IPS-18a (cell line): Measurements from ENCODE around the gene OTUB2.

ENCODE experiments used
- H3K27ac ChIP-seq: one replicate; pipeline ENCODE4 v1.5.1; 2013; ENCODE audit warnings: low read length
- H3K27me3 ChIP-seq: one replicate; pipeline ENCODE4 v1.6.1; 2013; ENCODE audit warnings: mild to moderate bottlenecking, low read length; ENCODE audit not compliant: control insufficient read depth, insufficient read depth
- H3K36me3 ChIP-seq: one replicate; pipeline ENCODE4 v1.6.1; 2013; ENCODE audit warnings: low read depth, low read length; ENCODE audit not compliant: control insufficient read depth
- H3K4me1 ChIP-seq: one replicate; pipeline ENCODE4 v1.6.1; 2013; ENCODE audit warnings: low read depth, low read length; ENCODE audit not compliant: control insufficient read depth
- H3K4me3 ChIP-seq: one replicate; pipeline ENCODE4 v1.5.1; 2013; ENCODE audit warnings: low read length
- H3K9ac ChIP-seq: one replicate; pipeline ENCODE4 v1.6.1; 2013; ENCODE audit warnings: mild to moderate bottlenecking, low read length, moderate library complexity
- H3K9me3 ChIP-seq: one replicate; pipeline ENCODE4 v1.6.1; 2013; ENCODE audit warnings: low read depth, low read length; ENCODE audit not compliant: control insufficient read depth

Gene OTUB2

DNA sequence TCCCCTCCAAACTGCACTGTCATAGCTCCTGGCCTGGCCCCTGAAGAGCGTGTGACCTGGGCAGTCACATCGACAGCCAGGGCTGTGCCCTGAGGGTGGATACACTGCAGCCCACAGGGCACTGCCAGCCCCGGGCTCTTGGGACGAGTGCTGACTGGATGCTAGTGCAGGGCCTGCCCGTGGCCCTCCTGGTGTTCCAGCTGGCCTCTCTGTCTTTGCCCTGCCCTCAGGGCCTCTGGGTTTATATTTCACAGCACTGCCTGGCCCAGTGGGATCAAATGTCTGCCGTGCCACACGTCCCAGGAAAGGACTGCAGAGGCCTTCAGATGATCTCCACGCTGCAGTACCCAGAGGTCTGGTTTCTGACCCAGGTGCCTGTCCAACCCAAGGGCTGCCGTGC, 39.2 kb upstream of the OTUB2 start:
- Histone ChIP-seq H3K27ac (no peak overlapping the region), H3K9me3 (no peaks in the 10 kb centered on the region), H3K36me3 (no peaks in the 10 kb centered on the region), H3K4me3 (no peak overlapping the region), H3K9ac (no peak overlapping the region), H3K27me3 (no peaks in the 10 kb centered on the region), H3K4me1 (peaks cover 3% of the 10 kb centered on the region)

DNA sequence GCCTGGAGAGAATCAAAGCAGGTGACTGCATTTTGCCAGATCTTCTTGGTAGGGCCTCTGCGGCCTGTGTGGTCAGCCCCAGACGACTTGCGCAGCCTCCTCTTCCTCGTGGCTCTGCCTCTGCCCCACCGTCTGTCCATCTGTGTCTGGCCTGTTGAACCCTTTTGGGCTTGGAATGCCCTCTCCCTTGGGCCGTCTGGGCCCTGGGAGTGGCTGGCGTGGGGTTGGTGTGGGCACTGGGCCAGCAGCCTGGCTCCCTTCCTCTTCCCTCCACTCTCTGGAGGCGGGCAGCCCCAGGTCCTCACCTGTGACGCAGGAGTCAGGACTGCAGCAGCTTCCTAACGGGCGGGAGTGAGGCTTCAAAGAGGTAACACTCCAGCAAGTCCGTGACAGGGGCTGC, 38.8 kb upstream of the OTUB2 start:
- H3K27ac ChIP-seq, result no peak overlapping the region
- no peaks in the 10 kb centered on the region for H3K9me3 ChIP-seq
- H3K9ac ChIP-seq, result no peak overlapping the region
- no peak overlapping the region for H3K4me3 ChIP-seq
- H3K36me3 ChIP-seq, result no peaks in the 10 kb centered on the region
- peaks cover 3% of the 10 kb centered on the region for H3K4me1 ChIP-seq
- no peaks in the 10 kb centered on the region for H3K27me3 ChIP-seq

DNA sequence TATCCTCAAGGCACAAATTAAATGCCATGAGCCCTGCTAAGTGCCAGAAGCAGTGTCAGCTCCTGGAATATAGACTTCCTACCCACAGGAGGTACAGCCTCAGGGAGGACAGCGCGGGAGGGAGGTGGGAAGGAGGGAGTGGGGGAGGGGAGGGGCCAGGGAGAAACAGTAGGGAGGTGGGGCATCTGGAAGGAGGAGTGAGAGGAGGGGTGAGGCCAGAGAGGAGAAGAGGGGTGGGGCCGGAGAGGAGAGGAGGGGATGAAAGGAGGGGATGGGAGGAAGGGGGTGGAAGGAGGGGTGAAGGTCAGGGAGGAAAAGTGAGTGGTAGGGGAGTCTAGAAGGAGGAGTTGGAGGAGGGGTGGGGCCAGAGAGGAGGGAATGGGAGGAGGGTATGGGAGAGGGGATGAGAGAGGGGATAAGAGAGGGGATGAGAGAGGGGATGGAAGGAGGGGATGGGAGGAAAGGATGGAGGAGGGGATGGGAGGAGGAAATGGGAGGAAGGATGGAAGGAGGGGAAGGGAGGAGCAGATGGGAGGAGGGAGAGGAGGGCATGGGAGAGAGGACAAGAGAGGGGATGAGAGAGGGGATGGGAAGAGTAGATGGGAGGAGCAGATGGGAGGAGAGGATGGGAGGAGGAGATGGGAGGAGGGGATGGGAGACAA, 38.2 kb upstream of the OTUB2 start:
- Histone ChIP-seq H3K4me1 (peaks cover 3% of the 10 kb centered on the region), H3K27me3 (no peaks in the 10 kb centered on the region), H3K9ac (no peak overlapping the region), H3K4me3 (no peak overlapping the region), H3K9me3 (no peaks in the 10 kb centered on the region), H3K36me3 (no peaks in the 10 kb centered on the region), H3K27ac (no peak overlapping the region)

DNA sequence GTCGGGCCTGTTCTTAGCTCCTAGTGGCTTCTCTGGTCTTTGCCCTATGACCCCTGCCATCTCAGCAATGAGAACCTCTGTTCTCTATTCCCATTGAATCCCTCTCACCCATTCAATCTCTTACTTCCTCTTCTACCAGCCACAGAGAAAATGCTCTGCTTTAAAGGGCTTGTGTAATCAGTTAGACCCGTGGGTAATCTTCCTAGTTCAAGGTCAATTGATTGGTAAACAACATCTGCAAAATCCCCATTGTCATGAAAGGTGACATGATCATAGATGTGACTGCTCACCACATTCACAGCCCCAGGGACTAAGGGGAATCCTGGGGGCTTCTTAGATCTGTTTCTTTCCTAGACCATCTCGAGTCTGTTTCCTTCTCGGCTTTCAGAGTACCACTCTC, 36.2 kb upstream of the OTUB2 start:
- Histone ChIP-seq H3K4me3 (no peak overlapping the region), H3K9me3 (no peaks in the 10 kb centered on the region), H3K36me3 (no peaks in the 10 kb centered on the region), H3K4me1 (no peaks in the 10 kb centered on the region), H3K9ac (no peak overlapping the region), H3K27me3 (no peaks in the 10 kb centered on the region), H3K27ac (no peak overlapping the region)

DNA sequence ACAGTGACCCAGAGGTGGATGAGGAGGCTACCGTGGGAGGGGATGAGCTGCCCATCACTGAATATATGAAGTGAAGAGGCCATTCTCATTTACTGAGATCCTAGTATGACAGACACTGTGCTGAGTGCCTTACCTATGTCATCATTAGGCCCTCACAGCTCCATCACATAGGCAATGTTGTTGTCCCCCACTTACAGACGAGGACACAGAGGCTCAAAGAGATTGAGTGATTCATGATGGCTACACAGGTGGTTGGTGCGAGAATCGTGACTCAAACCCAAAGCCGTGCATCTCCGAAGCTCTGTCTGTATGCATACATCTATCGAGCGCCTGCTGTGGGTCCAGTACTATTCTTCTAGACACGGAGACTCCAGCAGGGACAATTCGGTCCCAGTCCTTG, 34.9 kb upstream of the OTUB2 start:
- Histone ChIP-seq H3K4me1 (no peaks in the 10 kb centered on the region), H3K27me3 (no peaks in the 10 kb centered on the region), H3K4me3 (no peak overlapping the region), H3K27ac (no peak overlapping the region), H3K36me3 (no peaks in the 10 kb centered on the region), H3K9me3 (no peaks in the 10 kb centered on the region), H3K9ac (no peak overlapping the region)

DNA sequence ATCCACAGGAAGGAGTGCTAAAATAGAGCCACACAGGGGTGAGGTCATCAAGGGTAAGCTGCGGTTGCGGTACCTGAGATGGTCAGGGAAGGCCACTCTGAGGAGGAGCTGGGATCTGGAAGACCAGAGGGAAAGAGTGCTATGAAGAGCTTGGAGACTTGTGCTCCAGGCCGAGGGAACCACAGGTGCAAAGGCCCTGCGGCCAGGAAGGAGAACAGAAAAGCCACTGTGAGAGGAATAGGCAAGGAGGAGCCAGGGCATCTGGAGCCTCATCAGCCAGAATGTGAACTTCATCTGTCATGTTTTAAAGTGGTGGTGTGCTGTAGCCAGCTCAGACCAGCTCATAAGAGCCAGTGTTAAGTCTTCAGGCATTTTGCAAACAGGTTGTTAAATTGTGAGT, 34.5 kb upstream of the OTUB2 start:
- no peaks in the 10 kb centered on the region for H3K27me3 ChIP-seq
- H3K9ac ChIP-seq, result no peak overlapping the region
- H3K27ac ChIP-seq, result no peak overlapping the region
- H3K4me3 ChIP-seq, result no peak overlapping the region
- H3K9me3 ChIP-seq, result no peaks in the 10 kb centered on the region
- no peaks in the 10 kb centered on the region for H3K36me3 ChIP-seq
- H3K4me1 ChIP-seq, result no peaks in the 10 kb centered on the region

DNA sequence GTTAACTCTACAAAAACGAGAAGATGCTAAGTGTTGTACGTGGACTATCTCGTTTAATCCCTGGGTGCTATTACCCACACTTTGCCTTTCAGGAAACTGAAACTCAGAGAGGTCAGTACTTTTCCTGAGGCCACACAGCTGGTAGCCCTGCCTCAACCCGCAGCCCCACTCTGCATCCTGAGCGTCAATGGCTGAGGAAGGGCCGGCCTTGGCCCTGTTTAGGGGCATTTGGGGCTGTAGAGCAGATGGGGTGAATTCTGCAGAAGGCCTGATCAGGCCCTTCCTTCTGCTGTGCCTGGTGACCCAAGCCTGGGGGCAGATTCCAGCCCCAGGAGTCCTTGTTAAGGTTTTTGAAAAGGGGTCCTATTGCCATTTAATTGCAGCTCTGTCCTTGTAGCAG, 32.8 kb upstream of the OTUB2 start:
- Histone ChIP-seq H3K27me3 (no peaks in the 10 kb centered on the region), H3K9me3 (no peaks in the 10 kb centered on the region), H3K27ac (no peak overlapping the region), H3K4me1 (no peaks in the 10 kb centered on the region), H3K4me3 (no peak overlapping the region), H3K9ac (no peak overlapping the region), H3K36me3 (no peaks in the 10 kb centered on the region)

DNA sequence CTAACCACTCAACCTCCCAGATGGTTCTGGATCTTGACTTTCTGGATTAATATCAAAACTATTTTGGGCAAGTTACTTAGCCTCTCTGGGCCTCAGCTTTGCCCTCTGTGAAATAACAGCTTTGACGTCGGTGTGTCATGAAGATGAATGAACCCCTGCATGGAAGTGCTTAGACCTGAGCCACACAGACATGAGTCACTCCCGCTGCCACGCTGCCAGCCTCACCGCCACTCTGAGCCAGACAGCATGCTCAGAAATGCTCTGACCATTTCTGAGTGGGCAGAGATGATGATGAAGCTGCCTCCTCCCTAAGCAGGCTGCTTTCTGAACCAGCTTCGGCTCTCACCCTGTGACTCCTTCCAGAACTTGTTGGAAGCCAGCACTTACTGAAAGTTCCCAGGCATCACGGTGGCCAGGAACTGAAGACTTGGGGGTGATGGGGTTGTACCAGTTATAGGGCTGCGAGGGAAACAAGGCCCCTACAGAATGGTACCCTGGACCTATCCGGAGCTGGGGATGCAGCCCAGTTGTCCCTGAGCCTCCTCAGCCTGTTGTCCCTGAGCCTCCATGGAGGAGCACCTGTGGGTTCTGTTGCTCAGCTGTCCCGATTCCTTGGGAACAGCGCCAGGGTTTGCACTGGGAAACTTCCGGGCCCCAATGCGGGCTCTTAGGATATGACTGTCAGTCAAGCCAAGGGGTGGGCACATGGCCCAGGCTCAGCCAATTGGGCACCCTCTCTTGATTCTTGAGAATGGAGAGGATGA, 31.0 kb upstream of the OTUB2 start:
- Histone ChIP-seq H3K4me1 (no peaks in the 10 kb centered on the region), H3K4me3 (no peak overlapping the region), H3K27me3 (no peaks in the 10 kb centered on the region), H3K9me3 (no peaks in the 10 kb centered on the region), H3K9ac (no peak overlapping the region), H3K27ac (no peak overlapping the region), H3K36me3 (no peaks in the 10 kb centered on the region)

DNA sequence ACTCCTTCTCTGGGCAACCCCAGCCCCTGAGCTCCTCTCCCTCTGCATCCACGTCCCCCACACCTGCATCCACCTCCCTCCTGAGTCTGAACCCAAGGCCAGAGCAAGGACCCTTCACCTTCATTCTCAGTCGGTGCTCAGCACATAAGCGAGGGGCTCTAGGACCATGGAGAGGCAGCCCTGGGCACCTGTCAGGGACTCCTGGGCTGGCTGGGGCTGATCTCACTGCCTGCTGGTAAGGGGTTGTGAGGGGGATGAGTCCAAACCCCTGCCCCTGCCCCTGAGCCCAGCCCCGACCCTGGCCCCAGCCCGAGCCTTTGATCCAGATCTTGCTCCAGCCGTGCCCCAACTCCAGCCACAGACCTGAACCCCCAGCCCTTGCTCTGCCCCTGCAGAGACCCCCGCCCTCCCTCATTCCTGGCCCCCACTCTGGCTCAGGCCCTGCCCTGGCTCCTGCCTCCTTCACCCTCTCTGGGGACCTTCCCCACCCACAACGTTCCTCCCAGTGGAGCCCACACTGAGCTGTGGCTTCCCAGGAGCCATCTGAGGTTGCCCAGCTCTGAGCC, 29.9 kb upstream of the OTUB2 start:
- no peaks in the 10 kb centered on the region for H3K36me3 ChIP-seq
- no peaks in the 10 kb centered on the region for H3K27me3 ChIP-seq
- no peak overlapping the region for H3K9ac ChIP-seq
- H3K4me1 ChIP-seq, result no peaks in the 10 kb centered on the region
- H3K27ac ChIP-seq, result no peak overlapping the region
- H3K9me3 ChIP-seq, result no peaks in the 10 kb centered on the region
- H3K4me3 ChIP-seq, result no peak overlapping the region

DNA sequence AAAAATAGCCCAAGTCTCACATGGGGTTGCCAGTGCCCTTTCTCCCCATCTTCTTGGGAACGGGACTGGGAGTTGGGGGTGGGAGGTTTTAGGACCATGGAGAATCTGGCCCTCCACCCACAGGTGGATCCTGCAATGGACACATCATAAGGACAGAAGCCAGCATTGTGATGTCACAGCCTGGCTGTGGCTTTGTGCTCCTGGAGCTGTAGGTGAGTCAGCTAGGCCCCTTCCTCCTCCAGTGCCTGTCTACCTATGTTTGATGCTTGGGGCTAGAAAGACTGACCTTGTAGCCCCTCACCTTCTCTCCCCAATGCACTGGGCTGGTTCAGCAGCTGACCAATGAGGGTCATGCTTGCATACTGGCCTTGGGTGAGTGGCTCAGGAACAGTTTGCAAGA, 29.1 kb upstream of the OTUB2 start, which contains the start of gene CCDC197:
Gene CCDC197 (plus strand): TSS at position 220 of the 400 bp plus-strand sequence. CDS start 831 bp downstream, outside the sequence.
- no peaks in the 10 kb centered on the region for H3K36me3 ChIP-seq
- H3K27me3 ChIP-seq, result no peaks in the 10 kb centered on the region
- no peaks in the 10 kb centered on the region for H3K9me3 ChIP-seq
- no peaks in the 10 kb centered on the region for H3K4me1 ChIP-seq
- H3K4me3 ChIP-seq, result no peak within 1 kb of the TSS
- H3K9ac ChIP-seq, result no peak within 1 kb of the TSS
- H3K27ac ChIP-seq, result no peak within 1 kb of the TSS

DNA sequence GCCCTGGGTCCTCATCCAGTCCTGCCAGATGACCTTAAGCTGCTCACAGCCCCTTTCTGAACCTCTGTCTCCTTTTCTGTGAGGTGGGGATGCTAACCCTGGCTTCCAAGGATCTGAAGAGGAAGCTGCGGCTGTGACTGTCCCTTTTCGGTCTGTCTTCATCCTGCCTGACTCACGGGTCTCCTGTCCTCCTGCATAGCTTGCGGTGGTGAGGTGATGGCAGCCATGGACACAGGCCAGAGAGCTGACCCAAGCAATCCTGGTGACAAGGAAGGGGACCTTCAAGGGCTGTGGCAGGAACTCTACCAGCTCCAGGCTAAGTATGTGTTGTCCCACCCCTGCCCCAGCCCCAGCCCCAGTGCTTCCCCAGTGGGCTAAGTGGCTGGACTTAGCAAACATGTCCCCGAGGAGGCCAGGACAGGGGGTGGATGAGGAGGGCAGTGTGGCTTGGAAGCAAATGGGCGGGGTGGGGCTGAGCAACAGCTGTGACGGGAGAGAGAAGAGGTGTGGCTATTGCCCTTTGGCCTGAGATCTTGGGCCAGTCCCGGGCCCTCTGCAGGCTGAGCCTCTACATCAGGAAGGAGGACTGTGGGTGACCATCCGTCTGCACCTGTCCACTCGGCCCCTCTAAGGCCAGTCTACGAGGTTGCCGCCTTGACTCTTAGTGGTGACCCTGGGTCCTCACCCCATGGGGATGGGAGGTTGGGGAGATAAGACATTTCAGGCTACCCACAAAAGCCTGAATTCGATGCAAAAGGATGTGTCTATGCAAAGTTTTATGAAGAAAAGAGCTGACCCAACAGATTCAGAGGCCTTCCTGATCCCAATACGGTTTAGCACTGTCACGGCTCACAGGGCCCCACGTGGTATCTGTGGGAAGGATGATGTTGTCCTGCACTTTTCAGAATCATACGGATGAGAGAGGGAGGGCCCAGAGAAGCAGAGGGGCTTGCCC, 27.9 kb upstream of the OTUB2 start:
- H3K27ac ChIP-seq, result no peak overlapping the region
- no peaks in the 10 kb centered on the region for H3K27me3 ChIP-seq
- H3K4me1 ChIP-seq, result no peaks in the 10 kb centered on the region
- no peak overlapping the region for H3K4me3 ChIP-seq
- H3K9ac ChIP-seq, result no peak overlapping the region
- no peaks in the 10 kb centered on the region for H3K9me3 ChIP-seq
- H3K36me3 ChIP-seq, result no peaks in the 10 kb centered on the region
